K562 (cell line): ENCODE measurements around the gene PLP2. TPM values are rescaled to one million over a fixed set of nuclear protein-coding genes. Genes with fewer than 3 reads are reported as not detected.

Experiments
- CCNT2 ChIP-seq: IDR thresholded peaks from 2 replicates; pipeline ENCODE4 v1.6.1; 2011; ENCODE audit warnings: borderline replicate concordance, low read depth, mild to moderate bottlenecking, moderate library complexity, mixed read lengths, low read length; ENCODE audit not compliant: insufficient read length; ENCODE audit errors: extremely low read depth
- HNRNPUL1 ChIP-seq: fragments of 200-400 bp; formaldehyde crosslinking; IDR thresholded peaks from 2 replicates; pipeline ENCODE4 v1.6.1; 2017; ENCODE audit warnings: low read length
- MBD1 ChIP-seq: fragments of 250-450 bp; sonication (Bioruptor Pico); IDR thresholded peaks from 2 replicates; pipeline ENCODE4 v1.8.0; 2022; ENCODE audit warnings: inconsistent platforms
- OTX1 ChIP-seq: fragments of 450-650 bp; formaldehyde crosslinking; IDR thresholded peaks from 2 replicates; pipeline ENCODE4 v1.4.0; 2022; ENCODE audit warnings: mild to moderate bottlenecking
- RAD21 ChIP-seq, 2 experiments: fragments of 250-450 bp in 1 of 2; fragments of 450-650 bp in 1 of 2; sonication (Bioruptor Pico) in 1 of 2; formaldehyde crosslinking in 1 of 2; IDR thresholded peaks in 1 of 2; conservative IDR thresholded peaks in 1 of 2; 2 replicates each; pipeline versions ENCODE4 v1.4.0 to v1.8.0; 2020 to 2022; ENCODE audit warnings: mild to moderate bottlenecking in 2 of 2, moderate library complexity in 1 of 2
- RB1 ChIP-seq: fragments of 450-650 bp; IDR thresholded peaks from 2 replicates; pipeline ENCODE4 v1.6.1; 2017; ENCODE audit warnings: low read depth, mild to moderate bottlenecking
- RFX1 ChIP-seq: fragments of 450-650 bp; IDR thresholded peaks from 2 replicates; pipeline ENCODE4 v1.6.1; 2016; ENCODE audit warnings: mild to moderate bottlenecking, moderate library complexity
- SIN3A ChIP-seq, 2 experiments: fragments of 150-350 bp in 1 of 2; IDR thresholded peaks; 2 replicates each; pipeline ENCODE4 v1.6.1; 2011 to 2016; ENCODE audit warnings: borderline replicate concordance in 2 of 2, low read depth in 2 of 2, low read length in 2 of 2, mild to moderate bottlenecking in 2 of 2, moderate library complexity in 2 of 2; ENCODE audit not compliant: control insufficient read depth in 1 of 2
- THAP12 ChIP-seq: fragments of 250-450 bp; sonication (Bioruptor Pico); IDR thresholded peaks from 2 replicates; pipeline ENCODE4 v1.9.0; 2021; ENCODE audit warnings: mild to moderate bottlenecking, inconsistent platforms
- XRCC3 ChIP-seq: fragments of 450-650 bp; IDR thresholded peaks from 2 replicates; pipeline ENCODE4 v1.6.1; 2017; ENCODE audit warnings: mild to moderate bottlenecking, moderate library complexity
- XRCC4 ChIP-seq: IDR thresholded peaks from one replicate; pipeline ENCODE4 v1.6.1; 2011; ENCODE audit not compliant: insufficient read depth, insufficient read length; ENCODE audit errors: extremely low read depth
- ZNF592 ChIP-seq: fragments of 450-650 bp; IDR thresholded peaks from 2 replicates; pipeline ENCODE4 v1.6.1; 2017; ENCODE audit warnings: antibody characterized with exemption, mild to moderate bottlenecking
- polyA plus RNA-seq, 8 experiments: library from polyadenylated mRNA; depleted of rRNA in 4 of 8; stranded (reverse) in 5 of 8; unstranded in 3 of 8; fragments of >200 nt; fragmentation: Nextera tagmentation in 2 of 8; fragmentation: Illumina TruSeq in 1 of 8; extraction: Ambion mirVana in 2 of 8; extraction: Trizol in 1 of 8; gene quantifications; 2 replicates each; pipeline versions ENCODE4 v1.2.1 to v1.2.3, GENCODE V29; 2011 to 2014; ENCODE audit warnings: inconsistent platforms in 1 of 8, missing spikeins in 1 of 8
- total RNA-seq, 7 experiments: library from RNA; depleted of rRNA in 6 of 7; stranded (reverse); fragments of >200 nt in 6 of 7; fragmentation: Illumina TruSeq in 2 of 7; extraction: Trizol in 2 of 7; gene quantifications; 2 replicates each; pipeline versions ENCODE4 v1.2.1 to v1.2.3, GENCODE V29; 2011 to 2021; ENCODE audit warnings: low replicate concordance in 1 of 7
- TF ChIP-seq, protein P1 (sequence below): fragments of 450-650 bp; IDR thresholded peaks from 2 replicates; pipeline ENCODE4 v1.6.1; 2016; ENCODE audit warnings: low read depth, mild to moderate bottlenecking, moderate library complexity
- TF ChIP-seq, protein P2 (sequence below): fragments of 200-800 bp; sonication (Bioruptor generic); IDR thresholded peaks from 2 replicates; pipeline ENCODE4 v1.6.1; 2017; ENCODE audit warnings: missing genetic modification characterization, missing compliant biosample characterization

Gene PLP2
- total and polyA plus RNA-seq, 9 of the 15 experiments (the other 6 are each of a cell fraction or from before 2014, with no cell fraction given), result 34.7 to 236 (median 112) TPM

DNA sequence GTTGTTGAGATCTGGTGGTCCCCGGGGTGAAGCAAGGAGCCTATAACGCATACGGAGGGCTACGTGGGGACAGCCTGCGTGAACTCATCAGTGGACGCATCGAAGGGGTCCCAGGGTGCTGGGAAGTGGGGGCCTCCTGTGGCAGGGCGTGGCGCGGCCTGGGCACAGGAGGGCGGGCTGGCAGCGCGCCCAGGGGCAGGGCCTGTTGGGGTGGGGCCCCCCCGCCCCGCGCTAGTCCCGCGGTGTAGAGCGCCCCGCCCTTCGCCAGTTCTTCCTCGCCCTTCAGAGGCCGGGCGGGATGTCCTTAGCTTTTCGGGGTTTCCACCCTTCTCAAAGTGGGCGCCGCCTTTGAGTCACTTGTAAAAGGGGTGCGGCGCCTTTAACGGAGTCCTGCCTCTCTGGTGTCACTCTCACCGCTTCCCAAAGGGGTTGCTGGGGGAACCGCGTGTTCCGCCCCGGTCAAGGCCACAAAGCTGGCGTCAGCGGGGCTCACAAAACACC, 632 bp downstream of the PLP2 start (continued):
- TF ChIP-seq ZNF592, result peak; percentile 20; the same call in 1 of the 2 replicates
- peak in 1 of 2 experiments; percentile 32; a peak in 1 of 4 replicates for TF ChIP-seq SIN3A (IDR thresholded peaks at IDR 0.05; ENCODE audit: borderline replicate concordance in 2 of 2, control insufficient read depth in 1 of 2, low read depth in 2 of 2, low read length in 2 of 2)
- TF ChIP-seq XRCC4, result no peak
- TF ChIP-seq OTX1, result no peak
- no peak for TF ChIP-seq RAD21 (CRISPR knock-in tag; conservative IDR thresholded peaks at IDR 0.05 in 1 of 2, IDR thresholded peaks at IDR 0.05 in 1 of 2)
- no peak for TF ChIP-seq XRCC3
- TF ChIP-seq RB1, result peak; percentile 32; the same call in 1 of the 2 replicates
- TF ChIP-seq HNRNPUL1, result no peak
- TF ChIP-seq MBD1 (CRISPR knock-in tag), result no peak
- TF ChIP-seq CCNT2, result peak; percentile 55
- TF ChIP-seq, protein P1, sequence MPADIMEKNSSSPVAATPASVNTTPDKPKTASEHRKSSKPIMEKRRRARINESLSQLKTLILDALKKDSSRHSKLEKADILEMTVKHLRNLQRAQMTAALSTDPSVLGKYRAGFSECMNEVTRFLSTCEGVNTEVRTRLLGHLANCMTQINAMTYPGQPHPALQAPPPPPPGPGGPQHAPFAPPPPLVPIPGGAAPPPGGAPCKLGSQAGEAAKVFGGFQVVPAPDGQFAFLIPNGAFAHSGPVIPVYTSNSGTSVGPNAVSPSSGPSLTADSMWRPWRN, result no peak
- no peak for TF ChIP-seq THAP12 (CRISPR knock-in tag)
- TF ChIP-seq, protein P2, sequence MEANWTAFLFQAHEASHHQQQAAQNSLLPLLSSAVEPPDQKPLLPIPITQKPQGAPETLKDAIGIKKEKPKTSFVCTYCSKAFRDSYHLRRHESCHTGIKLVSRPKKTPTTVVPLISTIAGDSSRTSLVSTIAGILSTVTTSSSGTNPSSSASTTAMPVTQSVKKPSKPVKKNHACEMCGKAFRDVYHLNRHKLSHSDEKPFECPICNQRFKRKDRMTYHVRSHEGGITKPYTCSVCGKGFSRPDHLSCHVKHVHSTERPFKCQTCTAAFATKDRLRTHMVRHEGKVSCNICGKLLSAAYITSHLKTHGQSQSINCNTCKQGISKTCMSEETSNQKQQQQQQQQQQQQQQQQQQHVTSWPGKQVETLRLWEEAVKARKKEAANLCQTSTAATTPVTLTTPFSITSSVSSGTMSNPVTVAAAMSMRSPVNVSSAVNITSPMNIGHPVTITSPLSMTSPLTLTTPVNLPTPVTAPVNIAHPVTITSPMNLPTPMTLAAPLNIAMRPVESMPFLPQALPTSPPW (CRISPR knock-in tag), result peak; percentile 88
- peak; percentile 72 for TF ChIP-seq RFX1
